ENCODE data around the gene PTMA. TPM values are rescaled to one million over a fixed set of nuclear protein-coding genes. Genes with fewer than 3 reads are reported as not detected.

Gene PTMA
- polyA plus RNA-seq, 3 donors, result 1,062 to 1,127 (median 1,072) TPM

GRCh38 chr2:231668981-231669380 is 39.3 kb upstream of the PTMA start:
- no peaks in the 10 kb centered on the region for H3K9me3 Mint-ChIP-seq
- no peaks in the 10 kb centered on the region for H3K36me3 ChIP-seq (replicated peaks in 1 of 2; ENCODE audit: control insufficient read depth in 1 of 2, insufficient read depth in 2 of 2, low read length in 2 of 2)
- TF ChIP-seq CTCF (IDR thresholded peaks at IDR 0.05), result no peak
- no peak overlapping the region for H3K4me2 ChIP-seq (replicated peaks; ENCODE audit: extremely low read depth, low read length, poor library complexity, severe bottlenecking)
- H3K79me2 ChIP-seq (ENCODE audit: insufficient read depth, low read length), result peaks cover 14% of the 10 kb centered on the region
- no peak overlapping the region for H3K4me3 ChIP-seq (replicated peaks in 1 of 3; ENCODE audit: low read depth in 2 of 3, low read length in 3 of 3)
- peaks cover 39% of the 10 kb centered on the region for H3K4me1 Mint-ChIP-seq
- no CpG with 5 or more reads among the region's 2 CpGs for WGBS (ENCODE audit: insufficient coverage)
- H3K27me3 ChIP-seq (ENCODE audit: control insufficient read depth in 2 of 2, insufficient read depth in 2 of 2, low read length in 2 of 2), result no peaks in the 10 kb centered on the region
- H3K27me3 Mint-ChIP-seq (ENCODE audit: low read depth in 3 of 3), result peaks cover 1 to 5% (median 2%) of the 10 kb centered on the region in 3 donors
- no peak overlapping the region for H3K27ac Mint-ChIP-seq
- H3K9me3 ChIP-seq (replicated peaks in 1 of 2; ENCODE audit: control insufficient read depth in 1 of 2, insufficient read depth in 1 of 2, low read length in 2 of 2), result no peaks in the 10 kb centered on the region
- H3K27ac ChIP-seq (ENCODE audit: low read depth in 1 of 2, low read length in 2 of 2), result no peak overlapping the region
- H3K4me1 ChIP-seq (ENCODE audit: control insufficient read depth in 1 of 2, insufficient read depth in 2 of 2, low read length in 2 of 2), result peaks cover 43 to 52% of the 10 kb centered on the region in 2 donors
- DNase-seq, result no peak
- H3K9ac ChIP-seq (ENCODE audit: insufficient read depth, low read length, poor library complexity, severe bottlenecking), result no peak overlapping the region
- no peaks in the 10 kb centered on the region for H4K20me1 ChIP-seq (ENCODE audit: insufficient read depth, low read length)
- peaks cover 0 to under 1% of the 10 kb centered on the region in 2 donors for H3K36me3 Mint-ChIP-seq
- H2AFZ ChIP-seq (ENCODE audit: insufficient read depth, low read depth, low read length, poor library complexity, severe bottlenecking), result no peak overlapping the region
- no peak overlapping the region for H3K4me3 Mint-ChIP-seq
- intact Hi-C loops (cut with micrococcal nuclease), result no loop called here

- peak overlapping the region in 1 of 3 experiments; percentile 6 for H3K4me3 ChIP-seq (replicated peaks in 1 of 3; ENCODE audit: low read depth in 2 of 3, low read length in 3 of 3)
- DNase-seq, result peak in 1 of 3 donors; percentile 32
- H3K9me3 ChIP-seq (replicated peaks in 1 of 2; ENCODE audit: control insufficient read depth in 1 of 2, insufficient read depth in 1 of 2, low read length in 2 of 2), result no peaks in the 10 kb centered on the region
- peaks cover 0 to 4% (median 0%) of the 10 kb centered on the region in 7 donors for H3K9me3 Mint-ChIP-seq
- H3K27me3 ChIP-seq (ENCODE audit: control insufficient read depth in 2 of 2, insufficient read depth in 2 of 2, low read length in 2 of 2), result no peaks in the 10 kb centered on the region
- H4K20me1 ChIP-seq (ENCODE audit: insufficient read depth, low read length), result no peaks in the 10 kb centered on the region
- H3K27me3 Mint-ChIP-seq (ENCODE audit: low read depth in 3 of 3), result peaks cover 1 to 5% (median 2%) of the 10 kb centered on the region in 3 donors
- H3K4me1 ChIP-seq (ENCODE audit: control insufficient read depth in 1 of 2, insufficient read depth in 2 of 2, low read length in 2 of 2), result peaks cover 39 to 61% of the 10 kb centered on the region in 2 donors
- H3K79me2 ChIP-seq (ENCODE audit: insufficient read depth, low read length), result peaks cover 6% of the 10 kb centered on the region
- peak overlapping the region in 1 of 2 donors; percentile 3 for H3K27ac ChIP-seq (ENCODE audit: low read depth in 1 of 2, low read length in 2 of 2)
- H3K27ac Mint-ChIP-seq, result peak overlapping the region in 2 of 7 donors; percentile 40 to 63
- peaks cover 46% of the 10 kb centered on the region for H3K4me1 Mint-ChIP-seq
- peak overlapping the region; percentile 16 for H3K9ac ChIP-seq (ENCODE audit: insufficient read depth, low read length, poor library complexity, severe bottlenecking)
- peak overlapping the region in 1 of 2 donors; percentile 45 for H3K4me3 Mint-ChIP-seq
- peaks cover 0 to 1% of the 10 kb centered on the region in 2 donors for H3K36me3 Mint-ChIP-seq
- no peak for TF ChIP-seq CTCF (IDR thresholded peaks at IDR 0.05)
- peak overlapping the region; percentile 58 for H2AFZ ChIP-seq (ENCODE audit: insufficient read depth, low read depth, low read length, poor library complexity, severe bottlenecking)
- intact Hi-C loops (cut with micrococcal nuclease), result no loop called here
- 41% methylated on average over 16 of the region's 17 CpGs for WGBS (ENCODE audit: insufficient coverage)
- no peak overlapping the region for H3K4me2 ChIP-seq (replicated peaks; ENCODE audit: extremely low read depth, low read length, poor library complexity, severe bottlenecking)
- no peaks in the 10 kb centered on the region for H3K36me3 ChIP-seq (replicated peaks in 1 of 2; ENCODE audit: control insufficient read depth in 1 of 2, insufficient read depth in 2 of 2, low read length in 2 of 2)
These were observed 36.9 kb upstream of the PTMA start for GRCh38 chr2:231671270-231672050.

All from CD14-positive monocyte (primary cell).